GM23338 (cell line): ENCODE data around the gene NDUFA6.
"Not testable (repeated sequence)": the region's sequence is repeated elsewhere in the genome, so short reads cannot be mapped to it uniquely, and the experiment has no call there.

Experiments used
- NANOG ChIP-seq: IDR thresholded peaks from 2 replicates; pipeline ENCODE4 v1.6.1; 2016; ENCODE audit warnings: antibody characterized with exemption, borderline replicate concordance
- POLR2AphosphoS5 ChIP-seq: IDR thresholded peaks from 2 replicates; pipeline ENCODE4 v1.6.1; 2016; ENCODE audit warnings: antibody characterized with exemption, low read depth
- TF ChIP-seq, protein P1 (sequence below), 2 experiments: fragments of 200-600 bp in 1 of 2; sonication (generic) in 1 of 2; conservative IDR thresholded peaks; 2 replicates each; pipeline versions ENCODE4 v1.5.1 to v1.6.1; 2016 to 2017; ENCODE audit warnings: antibody characterized with exemption in 2 of 2, low read depth in 2 of 2, mild to moderate bottlenecking in 2 of 2, moderate library complexity in 1 of 2

DNA sequence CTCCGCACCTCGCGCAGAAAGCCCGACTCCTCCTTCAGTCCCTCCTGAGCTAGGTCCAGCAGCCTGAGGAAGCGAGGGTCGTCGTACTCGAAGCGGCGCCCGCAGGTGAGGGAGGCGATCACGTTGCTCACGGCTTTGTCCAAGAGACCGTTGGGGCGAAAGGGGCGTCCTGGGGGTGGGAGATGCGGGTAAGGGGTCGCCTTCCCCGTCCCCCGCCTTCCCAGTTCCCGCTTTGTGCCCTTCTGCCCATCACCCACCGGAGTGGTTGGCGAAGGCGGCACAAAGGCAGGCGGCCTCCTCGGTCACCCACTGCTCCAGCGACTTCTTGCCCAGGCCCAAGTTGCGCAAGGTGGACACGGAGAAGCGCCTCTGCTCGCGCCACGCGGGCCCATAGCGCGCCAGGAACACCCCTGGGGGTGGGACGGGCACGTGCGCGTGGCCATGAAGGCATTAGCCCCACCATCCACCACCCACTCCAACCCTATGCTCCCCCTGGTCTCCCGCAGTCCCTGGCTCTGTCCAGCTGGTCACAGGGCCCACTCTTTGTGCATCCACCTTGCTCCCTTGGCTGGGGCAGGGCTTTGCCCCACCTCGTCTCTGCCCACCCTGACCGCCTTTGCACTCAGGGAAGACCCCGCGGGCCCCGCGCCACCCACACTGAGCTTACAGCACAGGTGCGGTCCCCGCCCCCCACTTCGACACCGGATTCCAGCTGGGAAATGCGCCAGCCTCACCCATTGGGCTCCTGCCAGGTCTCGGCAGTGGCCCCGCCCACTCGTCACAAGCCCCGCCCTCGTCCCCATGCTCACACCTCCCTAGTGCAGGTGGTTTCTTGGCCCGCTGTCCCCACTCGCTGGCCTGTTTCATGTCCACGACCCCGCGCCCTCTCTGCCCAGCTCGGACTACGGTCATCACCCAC is 38.5 kb upstream of the NDUFA6 start:
- TF ChIP-seq, protein P1, sequence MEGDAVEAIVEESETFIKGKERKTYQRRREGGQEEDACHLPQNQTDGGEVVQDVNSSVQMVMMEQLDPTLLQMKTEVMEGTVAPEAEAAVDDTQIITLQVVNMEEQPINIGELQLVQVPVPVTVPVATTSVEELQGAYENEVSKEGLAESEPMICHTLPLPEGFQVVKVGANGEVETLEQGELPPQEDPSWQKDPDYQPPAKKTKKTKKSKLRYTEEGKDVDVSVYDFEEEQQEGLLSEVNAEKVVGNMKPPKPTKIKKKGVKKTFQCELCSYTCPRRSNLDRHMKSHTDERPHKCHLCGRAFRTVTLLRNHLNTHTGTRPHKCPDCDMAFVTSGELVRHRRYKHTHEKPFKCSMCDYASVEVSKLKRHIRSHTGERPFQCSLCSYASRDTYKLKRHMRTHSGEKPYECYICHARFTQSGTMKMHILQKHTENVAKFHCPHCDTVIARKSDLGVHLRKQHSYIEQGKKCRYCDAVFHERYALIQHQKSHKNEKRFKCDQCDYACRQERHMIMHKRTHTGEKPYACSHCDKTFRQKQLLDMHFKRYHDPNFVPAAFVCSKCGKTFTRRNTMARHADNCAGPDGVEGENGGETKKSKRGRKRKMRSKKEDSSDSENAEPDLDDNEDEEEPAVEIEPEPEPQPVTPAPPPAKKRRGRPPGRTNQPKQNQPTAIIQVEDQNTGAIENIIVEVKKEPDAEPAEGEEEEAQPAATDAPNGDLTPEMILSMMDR (conservative IDR thresholded peaks at IDR 0.05; ENCODE audit: low read depth in 2 of 2): not testable (repeated sequence)
- not testable (repeated sequence) for TF ChIP-seq POLR2AphosphoS5, NANOG
